ENCODE measurements around the gene GAPVD1.

DNA sequence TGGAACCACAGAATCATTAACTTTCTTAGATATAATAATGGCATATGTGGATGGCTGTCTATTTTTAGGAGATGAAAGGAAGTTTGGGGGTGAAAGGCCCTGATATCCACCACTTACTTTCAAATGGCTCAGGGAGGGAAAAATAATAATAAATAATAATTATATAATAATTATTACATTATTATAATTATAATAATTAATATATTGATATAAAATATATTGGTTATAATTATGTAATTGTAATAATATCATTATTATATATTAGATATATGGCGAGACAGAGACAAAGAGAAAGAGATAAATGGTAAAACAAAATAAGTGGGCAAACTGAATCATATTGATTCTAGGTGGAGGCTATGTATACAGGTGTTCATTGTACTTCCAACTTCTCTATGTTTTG is 136.6 kb downstream of the GAPVD1 start:
- TF ChIP-seq, protein P1, sequence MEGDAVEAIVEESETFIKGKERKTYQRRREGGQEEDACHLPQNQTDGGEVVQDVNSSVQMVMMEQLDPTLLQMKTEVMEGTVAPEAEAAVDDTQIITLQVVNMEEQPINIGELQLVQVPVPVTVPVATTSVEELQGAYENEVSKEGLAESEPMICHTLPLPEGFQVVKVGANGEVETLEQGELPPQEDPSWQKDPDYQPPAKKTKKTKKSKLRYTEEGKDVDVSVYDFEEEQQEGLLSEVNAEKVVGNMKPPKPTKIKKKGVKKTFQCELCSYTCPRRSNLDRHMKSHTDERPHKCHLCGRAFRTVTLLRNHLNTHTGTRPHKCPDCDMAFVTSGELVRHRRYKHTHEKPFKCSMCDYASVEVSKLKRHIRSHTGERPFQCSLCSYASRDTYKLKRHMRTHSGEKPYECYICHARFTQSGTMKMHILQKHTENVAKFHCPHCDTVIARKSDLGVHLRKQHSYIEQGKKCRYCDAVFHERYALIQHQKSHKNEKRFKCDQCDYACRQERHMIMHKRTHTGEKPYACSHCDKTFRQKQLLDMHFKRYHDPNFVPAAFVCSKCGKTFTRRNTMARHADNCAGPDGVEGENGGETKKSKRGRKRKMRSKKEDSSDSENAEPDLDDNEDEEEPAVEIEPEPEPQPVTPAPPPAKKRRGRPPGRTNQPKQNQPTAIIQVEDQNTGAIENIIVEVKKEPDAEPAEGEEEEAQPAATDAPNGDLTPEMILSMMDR (conservative IDR thresholded peaks at IDR 0.05 in 1 of 2, IDR thresholded peaks at IDR 0.05 in 1 of 2; ENCODE audit: extremely low read depth in 1 of 2, insufficient read depth in 1 of 2, low read depth in 1 of 2, low read length in 2 of 2): no peak
- TF ChIP-seq EZH2 (IDR thresholded peaks at IDR 0.05; ENCODE audit: borderline replicate concordance, low read length): no peak

All from mammary epithelial cell (primary cell).